Activated CD8-positive, alpha-beta memory T cell treated with anti-CD3 and anti-CD28 coated beads for 4 hours (primary cell): ENCODE results near the gene KIAA1549.

ENCODE experiments used
- DNase-seq, 2 donors: peaks; one replicate each; pipeline ENCODE4 v3.0.0-alpha.2; 2020; ENCODE audit warnings: low read depth in 2 of 2

Gene KIAA1549

DNA sequence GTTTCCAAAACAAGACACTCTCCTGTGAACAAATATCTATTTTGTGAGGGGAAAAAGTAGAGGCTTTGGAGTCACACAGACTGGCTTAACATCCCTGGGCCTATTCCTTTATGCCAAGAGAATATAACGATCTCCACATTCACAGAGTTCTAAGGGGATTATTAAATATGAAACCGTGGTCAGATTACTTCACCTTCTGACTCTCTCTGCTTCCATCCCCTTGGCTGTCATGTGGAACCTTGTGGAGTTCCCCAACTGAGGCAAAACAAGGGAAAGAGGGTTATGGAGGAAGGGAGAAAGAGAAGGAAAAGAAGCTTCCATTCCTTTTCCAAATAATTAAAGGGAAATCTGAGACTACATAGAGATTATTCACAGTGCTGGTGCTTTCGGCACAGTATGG lies 127.7 kb downstream of the KIAA1549 start:
- DNase-seq = no peak

DNA sequence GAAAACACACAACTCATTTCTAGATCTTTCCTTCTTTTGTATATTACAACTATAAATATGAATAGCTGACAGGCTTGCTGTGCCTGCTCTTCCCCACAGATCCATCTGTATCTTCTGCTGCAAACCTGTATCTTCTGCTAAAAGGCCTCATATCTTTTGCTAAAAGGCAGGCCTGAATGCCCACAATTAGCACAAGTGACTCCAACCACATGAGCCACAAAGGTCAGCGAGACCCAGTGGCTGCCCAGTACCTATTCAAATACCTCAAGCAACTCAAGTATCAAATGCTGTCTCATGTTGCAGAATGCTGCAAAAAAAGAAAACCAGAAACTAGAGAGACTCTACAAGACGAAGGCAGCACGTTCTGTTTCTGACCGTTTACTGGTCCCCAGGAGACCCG lies 128.7 kb downstream of the KIAA1549 start:
- DNase-seq = no peak

DNA sequence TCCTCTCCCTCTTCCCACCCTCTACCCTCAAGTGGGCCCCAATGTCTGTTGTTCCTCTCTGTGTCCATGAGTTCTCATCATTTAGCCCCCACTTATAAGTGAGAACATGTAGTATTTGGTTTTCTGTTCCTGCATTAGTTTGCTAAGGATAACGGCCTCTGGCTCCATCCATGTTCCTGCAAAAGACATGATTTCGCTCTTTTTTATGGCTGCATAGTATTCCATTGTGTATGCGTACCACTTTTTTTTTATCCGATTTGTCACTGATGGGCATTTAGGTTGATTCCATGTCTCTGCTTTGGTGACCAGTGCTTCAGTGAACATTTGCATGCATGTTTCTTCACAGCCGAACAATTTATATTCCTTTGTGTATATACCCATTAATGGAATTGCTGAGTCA lies 131.5 kb downstream of the KIAA1549 start:
- DNase-seq = no peak

DNA sequence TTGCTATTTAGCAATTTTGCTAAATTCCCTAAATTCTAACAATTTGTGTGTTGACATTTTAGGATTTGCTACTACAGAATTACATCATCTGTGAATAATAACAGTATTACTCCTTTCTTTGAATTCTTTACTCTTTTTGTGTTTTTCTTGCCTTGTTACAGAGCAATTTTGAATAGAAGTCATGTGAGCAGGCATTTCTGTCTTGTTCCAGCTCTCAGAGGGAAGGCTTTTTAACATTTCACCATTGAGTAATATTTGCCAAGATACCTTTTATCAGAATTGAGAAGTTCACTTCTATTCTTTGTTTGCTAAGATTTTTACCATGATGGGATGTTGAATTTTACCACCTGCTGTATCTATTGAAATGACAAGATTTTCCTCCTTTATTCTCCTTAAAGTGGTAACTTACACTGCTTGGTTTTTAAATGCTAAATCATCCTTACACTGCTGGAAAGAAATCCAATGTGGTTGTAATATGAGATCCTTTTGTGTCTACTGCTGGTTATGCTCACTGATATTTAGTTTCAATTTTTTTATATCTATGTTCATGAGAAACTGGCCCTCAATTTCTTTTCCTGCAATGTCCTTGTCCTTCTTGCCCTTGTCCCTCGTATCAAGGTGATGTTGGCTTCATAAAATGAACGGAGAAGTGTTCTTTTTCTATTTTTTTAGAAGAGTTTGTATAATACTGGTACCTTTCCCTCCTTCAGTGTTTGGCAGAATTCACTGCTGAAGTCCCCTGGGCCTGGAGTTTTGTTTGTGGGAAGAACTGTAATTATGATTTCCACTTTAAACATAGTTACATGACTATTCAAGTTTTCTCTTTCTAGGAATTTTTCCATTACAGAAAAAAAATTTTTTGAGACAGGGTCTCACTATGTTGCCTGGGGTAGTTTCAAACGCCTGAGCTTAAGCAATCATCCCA lies 132.9 kb downstream of the KIAA1549 start:
- no peak for DNase-seq

DNA sequence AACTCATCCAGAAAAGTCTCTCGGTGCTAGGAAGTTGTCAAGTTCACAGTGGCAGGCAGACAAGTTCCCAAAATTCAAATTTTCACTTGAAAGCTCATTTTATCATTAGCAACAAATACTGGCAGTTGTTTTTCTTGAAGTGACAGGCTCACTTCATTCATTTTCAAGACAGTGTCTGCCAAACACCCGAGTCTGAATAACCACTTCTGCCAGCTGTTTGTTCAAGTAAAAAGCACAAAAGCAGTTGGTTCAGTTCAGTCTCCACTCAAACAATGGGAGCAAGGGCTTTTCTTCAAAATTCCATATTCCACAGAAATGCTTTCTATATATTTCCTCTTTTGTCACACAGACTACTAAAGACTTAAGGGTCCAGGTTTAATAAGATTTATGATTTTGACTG lies 135.5 kb downstream of the KIAA1549 start:
- DNase-seq = no peak

DNA sequence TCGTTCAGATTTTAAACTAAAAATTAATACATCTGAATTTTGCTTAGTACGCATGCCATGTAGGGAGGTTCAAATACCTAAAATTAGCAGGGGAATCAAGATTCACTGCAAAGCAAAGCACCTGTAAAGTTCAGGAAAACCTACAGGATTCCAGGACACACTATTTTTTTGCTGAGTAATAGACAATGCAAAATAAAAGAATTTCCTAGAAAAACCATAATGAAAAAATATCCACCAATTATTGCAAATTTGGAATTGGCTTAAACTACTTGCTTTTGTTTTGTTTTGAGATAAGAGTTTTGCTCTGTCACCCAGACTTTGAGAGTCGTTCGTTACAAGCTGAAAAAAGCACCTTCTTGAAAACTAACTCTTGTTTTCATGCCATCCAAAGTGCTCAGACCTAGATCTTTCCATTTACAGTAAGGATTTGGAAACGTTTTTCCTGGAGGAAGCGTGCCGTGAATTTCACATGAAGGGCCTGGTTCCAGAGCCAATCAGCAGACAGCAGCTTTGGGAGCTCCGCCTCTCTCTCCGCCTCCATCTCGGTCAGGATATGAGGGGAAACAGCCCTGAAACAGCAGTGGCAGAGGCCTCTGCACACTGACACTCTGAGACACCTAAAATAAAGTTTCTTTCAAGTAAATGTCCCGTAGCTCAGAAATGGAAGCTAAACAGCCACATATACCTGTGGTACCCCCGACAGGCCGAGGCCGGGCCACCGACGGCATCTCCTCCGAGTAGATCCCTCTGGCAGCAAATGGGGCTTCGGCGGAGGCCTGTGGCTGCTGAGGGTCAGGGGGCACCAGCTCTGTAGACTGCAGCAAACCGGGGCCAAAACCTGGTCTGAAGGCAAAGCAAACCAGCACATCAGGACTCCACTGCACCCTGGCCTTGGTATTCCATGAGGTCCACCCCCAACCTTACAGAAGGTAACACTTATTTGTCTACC lies 137.3 kb downstream of the KIAA1549 start:
- no peak for DNase-seq

DNA sequence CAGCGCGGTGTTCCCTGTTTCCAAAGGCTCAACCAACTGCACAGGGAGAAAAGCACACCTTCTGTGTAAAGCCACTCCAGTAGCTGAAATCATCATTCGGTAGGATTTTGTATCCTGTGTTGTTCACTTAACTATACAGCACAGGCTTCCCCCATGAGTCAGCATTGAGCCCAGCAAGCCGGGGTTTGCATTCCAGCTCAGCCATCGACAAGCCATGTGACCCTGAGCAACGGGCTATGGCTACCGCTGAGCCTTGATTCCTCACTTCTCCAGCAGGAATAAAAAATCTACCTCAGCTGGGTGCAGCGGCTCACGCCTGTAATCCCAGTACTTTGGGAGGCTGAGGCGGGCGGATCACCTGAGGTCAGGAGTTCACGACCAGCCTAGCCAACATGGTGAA lies 139.1 kb downstream of the KIAA1549 start:
- DNase-seq = no peak

DNA sequence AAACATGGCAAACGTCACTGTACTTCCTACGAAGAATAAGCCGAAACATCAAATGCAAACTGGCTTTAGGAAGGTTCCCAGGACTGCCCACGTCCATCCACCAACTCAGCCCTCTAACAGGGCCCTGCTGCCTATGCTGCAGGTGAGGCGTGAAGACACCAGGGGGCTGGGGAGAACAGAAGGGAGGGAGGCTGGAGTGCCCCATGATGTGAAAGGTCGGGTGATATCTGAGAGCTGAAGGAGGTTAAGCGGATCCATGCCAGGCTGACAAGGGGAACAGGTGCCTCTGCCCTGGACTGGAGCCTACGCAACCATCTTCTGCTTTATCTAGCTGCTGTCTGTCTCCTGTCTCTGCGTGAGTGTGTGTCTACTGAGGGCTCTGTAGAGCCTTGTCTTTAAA lies 143.0 kb downstream of the KIAA1549 start:
- DNase-seq = no peak

DNA sequence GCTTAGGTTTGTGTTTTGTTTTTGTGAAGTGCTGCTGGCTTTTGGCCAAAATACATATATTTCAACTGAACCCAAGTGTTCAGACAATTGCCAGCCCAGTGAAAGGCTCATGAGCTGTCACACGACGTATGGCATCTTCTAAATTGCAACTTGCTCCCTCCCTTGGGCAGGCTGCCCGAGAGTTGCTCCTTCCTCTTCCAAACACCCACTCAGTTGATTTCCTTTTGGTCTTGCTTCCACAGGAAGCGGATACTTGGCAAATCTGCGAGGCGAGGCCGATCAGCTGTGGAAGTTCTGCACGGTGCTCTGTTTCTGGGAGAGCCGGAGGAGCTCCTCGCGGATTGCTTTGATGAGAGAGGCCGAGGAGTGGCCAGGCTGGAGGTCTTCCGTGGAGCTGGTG lies 143.6 kb downstream of the KIAA1549 start:
- no peak for DNase-seq

DNA sequence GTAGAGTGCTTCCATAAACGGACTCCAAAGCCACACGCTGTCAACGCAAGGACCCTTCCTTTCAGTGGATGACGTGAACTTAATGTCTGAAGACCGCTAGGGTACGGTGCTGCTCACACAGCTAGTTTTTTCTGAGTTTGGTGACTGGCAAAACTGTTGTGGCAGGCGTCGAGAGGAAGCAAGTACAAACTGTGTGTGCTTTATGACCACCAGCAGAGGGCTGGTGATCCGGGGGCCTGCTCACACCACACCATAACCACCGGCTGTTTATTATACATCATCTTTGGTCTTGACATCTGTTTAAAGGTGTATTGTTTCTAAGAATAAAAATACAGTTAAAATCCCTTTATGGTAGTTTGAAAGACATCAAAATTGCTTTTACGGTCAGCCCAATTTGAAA lies 146.1 kb downstream of the KIAA1549 start:
- DNase-seq = no peak

DNA sequence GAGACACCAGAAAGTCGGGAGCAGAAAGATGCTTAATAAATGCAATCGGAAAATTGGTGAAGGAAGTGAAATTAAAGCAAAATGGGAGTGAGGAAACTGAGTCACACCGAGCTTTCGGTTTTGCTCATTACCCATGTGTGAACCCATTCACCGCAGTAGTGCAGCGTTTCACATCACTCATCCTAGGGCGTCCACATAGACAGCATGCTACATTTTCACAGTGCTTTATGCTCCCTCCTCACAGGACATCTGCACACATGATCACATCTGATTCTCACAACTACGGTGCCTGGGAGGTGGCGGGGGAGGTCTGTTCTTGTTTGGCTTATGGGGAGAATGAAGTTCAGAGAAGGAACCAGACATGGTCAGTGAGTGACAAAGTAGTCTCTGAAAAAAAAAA lies 146.6 kb downstream of the KIAA1549 start:
- no peak for DNase-seq

DNA sequence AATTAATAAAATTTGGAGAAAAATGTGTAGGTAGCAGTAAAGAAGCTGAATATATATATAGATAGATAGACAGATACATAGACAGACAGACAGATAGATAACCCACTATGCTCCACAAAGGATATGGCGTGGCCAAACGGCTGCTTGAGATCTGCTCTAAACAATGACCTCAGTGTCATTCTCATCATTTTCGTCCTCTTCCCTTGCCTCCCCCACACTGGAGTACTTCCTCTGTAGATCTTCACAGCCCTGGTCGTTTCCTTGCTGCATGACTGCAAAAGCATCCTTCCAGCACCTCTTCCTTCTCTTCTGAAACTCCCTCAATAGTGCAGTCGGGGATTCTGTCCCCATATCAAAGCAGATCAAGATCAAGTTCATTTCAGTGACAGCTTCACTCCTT lies 147.6 kb downstream of the KIAA1549 start:
- no peak for DNase-seq

DNA sequence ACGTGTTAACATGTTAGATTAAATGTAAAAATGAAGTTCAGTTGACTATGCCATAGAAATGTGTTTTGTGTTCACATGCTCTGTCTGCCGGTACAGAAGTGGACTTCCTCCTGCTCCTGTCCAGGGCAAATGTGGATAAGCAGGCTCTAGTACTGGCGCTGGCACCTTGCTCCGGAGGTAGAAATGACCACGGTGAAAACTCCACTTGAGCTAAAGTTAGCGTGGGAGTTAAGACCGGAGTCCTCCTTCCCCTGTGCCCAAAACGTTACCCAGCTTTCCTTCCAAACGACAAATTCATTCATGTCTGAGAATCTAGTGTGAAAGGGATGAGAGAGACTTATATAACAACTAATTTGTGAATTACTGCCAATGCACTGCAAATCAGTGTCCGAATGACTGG lies 148.2 kb downstream of the KIAA1549 start:
- no peak for DNase-seq

DNA sequence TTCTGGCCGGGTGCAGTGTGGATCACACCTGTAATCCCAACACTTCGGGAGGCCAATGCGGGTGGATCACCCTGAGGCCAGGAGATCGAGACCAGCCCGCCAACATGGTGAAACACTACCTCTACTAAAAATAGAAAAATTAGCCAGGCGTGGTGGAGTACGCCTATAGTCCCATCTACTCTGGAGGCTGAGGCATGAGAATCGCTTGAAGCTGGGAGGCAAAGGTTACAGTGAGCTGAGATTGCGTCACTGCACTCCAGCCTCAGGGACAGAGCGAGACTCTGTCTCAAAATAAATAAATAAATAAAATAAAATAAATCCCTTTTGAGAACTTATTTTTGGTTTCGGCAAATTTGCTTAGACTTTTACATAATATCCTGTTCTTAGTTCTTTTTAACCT lies 151.9 kb downstream of the KIAA1549 start:
- no peak for DNase-seq

DNA sequence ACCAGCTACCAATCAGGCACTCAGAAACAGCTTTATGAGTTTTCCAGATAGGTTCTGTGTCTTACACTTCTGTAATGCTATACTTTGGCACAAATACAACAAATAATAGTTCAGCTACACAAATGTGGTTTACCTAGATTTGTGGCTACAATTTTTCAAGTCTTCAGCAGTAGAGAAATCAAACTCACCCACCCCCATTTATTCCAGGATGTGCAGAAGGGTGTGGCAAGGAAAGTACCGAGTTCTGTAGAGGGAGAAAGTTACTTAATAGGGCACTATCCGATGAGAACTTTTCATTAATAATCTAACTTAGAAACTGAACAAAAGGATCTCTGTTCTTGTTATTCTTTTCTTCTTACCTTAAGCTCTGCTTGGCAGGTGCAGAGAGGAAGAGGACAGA lies 152.9 kb downstream of the KIAA1549 start:
- no peak for DNase-seq

DNA sequence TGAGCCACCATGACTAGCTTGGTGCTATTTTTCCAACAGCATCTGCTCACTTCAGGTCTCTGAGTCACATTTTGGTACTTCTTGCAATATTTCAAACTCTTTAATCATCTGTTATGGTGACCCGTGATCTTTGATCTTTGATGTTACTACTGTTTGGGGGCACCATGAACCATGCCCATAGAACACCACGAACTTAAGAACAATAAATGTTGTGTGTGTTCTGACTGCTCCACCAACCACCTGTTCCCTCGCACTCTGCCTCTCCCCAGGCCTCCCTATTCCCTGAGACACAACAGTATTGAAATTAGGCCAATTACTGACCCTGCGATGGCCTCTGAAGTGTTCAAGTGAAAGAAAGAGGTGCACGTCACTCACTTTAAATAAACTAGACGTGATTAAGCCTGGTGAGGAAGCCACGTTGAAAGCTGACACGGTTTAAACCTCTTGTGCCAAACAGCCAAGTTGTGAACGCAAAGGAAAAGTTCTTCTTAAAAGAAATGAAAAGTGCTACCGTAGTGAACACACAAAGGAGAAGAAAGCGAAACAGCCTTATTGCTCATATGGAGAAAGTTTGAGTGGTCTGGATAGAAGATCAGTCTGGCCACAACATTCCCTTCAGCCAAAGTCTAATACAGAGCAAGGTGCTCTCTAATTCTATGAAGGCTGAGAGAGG lies 156.0 kb downstream of the KIAA1549 start:
- DNase-seq = no peak

DNA sequence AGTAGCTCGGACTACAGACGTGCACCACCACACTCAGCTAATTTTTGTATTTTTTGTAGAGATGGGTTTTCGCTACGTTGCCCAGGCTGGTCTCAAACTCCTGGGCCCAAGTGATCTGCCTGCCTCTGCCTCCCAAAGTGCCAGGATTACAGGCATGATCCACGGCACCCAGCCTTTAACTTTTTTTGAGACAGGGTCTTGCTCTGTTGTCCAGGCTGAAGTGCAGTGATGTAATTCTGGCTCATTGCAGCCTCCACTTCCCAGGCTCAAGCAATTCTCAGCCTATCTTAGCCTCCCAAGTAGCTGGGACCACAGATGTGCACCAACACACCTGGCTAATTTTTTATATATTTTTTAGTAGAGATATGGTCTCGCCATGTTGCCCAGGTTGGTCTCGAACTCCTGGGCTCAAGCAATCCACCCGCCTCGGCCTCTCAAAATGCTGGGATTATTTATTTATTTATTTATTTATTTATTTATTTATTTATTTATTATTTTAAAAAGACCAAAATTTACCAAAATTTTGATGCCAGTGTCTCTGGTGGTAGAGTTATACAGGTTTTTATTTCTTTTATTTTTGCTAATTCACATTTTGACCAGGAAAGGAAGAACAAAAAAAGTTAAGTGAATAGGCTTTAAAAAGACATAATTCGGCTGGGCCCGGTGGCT lies 158.2 kb downstream of the KIAA1549 start:
- DNase-seq = no peak

DNA sequence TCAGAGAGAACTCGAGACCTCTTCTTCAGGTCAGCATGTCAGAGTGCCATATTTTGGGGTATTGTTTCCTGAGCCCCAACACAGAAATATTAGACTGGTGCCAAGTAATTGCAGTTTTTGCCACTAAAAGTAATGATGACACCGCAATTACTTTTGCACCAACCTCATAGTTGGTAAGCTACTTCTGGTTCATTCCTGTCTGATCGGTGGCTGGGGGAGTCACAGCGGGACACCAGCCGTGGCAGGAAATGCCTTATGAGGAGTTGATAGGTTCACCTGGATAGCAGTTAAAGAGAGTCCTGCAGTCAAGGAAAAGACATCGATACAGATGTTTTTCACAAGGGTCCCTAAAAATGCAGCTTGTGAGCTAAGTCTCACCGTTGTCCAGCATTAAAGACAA lies 159.3 kb downstream of the KIAA1549 start:
- no peak for DNase-seq

DNA sequence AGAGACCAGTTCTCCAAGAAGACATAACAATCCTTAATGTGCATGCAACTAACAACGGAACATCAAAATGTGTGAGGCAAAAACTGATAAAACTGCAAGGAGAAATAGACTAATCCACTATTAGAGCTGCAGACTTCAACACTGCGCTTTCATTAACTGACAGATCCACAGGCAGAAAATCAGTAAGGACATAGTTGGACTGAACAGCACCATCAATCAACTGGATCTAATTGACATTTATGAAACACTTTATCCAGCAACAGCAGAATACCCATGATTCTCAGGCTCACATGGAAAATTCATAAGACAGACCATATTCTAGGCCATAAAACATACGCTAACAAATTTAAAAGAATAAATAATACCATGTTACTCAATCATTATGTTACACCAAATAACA lies 161.6 kb downstream of the KIAA1549 start:
- no peak for DNase-seq

DNA sequence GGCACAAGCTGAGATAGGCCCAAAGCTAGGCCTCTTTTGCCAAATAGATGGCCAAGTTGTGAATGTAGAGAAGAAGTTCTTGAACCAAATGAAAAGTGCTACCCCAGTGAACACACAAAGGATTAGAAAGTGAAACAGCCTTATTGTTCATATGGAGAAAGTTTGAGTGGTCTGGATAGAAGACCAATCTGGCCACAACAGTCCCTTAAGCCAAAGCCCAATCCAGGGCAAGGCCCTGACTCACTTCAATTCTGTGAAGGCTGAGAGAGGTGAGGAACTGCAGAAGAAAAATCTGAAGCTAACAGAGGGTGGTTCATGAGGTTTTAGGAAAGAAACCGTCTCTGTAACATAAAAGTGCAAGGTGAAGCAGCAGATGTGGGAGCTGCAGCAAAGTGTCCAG lies 164.5 kb downstream of the KIAA1549 start:
- no peak for DNase-seq

DNA sequence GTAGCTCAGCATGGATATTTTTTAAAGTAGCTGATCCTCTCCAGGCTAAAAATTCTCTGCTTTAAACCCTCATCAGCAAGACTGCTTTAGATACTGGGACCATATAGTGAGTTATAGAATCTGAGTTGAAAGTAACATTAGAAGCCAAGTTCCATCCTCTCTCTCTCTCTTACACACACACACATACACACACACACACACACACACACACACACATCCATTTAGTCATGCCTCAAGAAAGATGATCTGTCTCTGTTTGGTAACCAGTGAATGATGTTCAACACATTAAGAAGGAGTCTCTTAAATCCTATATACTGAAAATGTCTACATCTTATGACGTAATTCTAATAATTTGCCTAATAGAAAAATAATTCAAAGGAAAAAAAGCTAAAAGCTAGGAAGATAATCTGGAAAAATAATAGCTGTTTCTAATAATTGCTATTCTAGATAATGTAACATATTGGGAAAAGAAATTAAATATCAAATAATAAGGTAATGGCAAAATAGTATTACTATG lies 166.3 kb downstream of the KIAA1549 start:
- DNase-seq = no peak
